HEK293 (cell line): ENCODE results near the gene GTF2A1L.
A peak's percentile ranks its signal among the peaks of the same experiment; 100 is the strongest.
"Not testable (repeated sequence)": the region's sequence is repeated elsewhere in the genome, so short reads cannot be mapped to it uniquely, and the experiment has no call there.

ENCODE experiments used
- CTCF ChIA-PET: fragments of 350-600 bp; formaldehyde crosslinking; extraction: SDS; loops from one replicate; lab custom pipeline; 2021; ENCODE audit warnings: antibody characterized with exemption; lab: Yijun Ruan, JAX
- POLR2A ChIA-PET: fragments of 300-600 bp; formaldehyde crosslinking; extraction: SDS; loops from one replicate; lab custom pipeline; 2020; ENCODE audit warnings: antibody characterized with exemption, inconsistent platforms; lab: Yijun Ruan, JAX
- H3K27ac ChIP-seq: fragments of 200-500 bp; sonication (Bioruptor generic); 2 replicates; pipeline ENCODE4 v1.5.1; 2014; ENCODE audit warnings: low read depth, low read length, control low read depth, inconsistent platforms; ENCODE audit errors: extremely low read depth
- H3K36me3 ChIP-seq, 2 experiments: fragments of 200-500 bp in 1 of 2; sonication (Bioruptor generic) in 1 of 2; 1 replicate in 1 of 2; 2 replicates in 1 of 2; pipeline ENCODE4 v1.5.1; 2014 to 2017; ENCODE audit warnings: inconsistent platforms in 2 of 2, low read length in 2 of 2; ENCODE audit not compliant: control insufficient read depth in 2 of 2, insufficient read depth in 1 of 2
- H3K4me1 ChIP-seq: fragments of 200-500 bp; sonication (Bioruptor generic); 2 replicates; pipeline ENCODE4 v1.5.1; 2014; ENCODE audit warnings: mild to moderate bottlenecking, low read length, inconsistent platforms; ENCODE audit not compliant: control insufficient read depth, insufficient read depth
- H3K4me3 ChIP-seq: 2 replicates; pipeline ENCODE4 v1.5.1; 2011; ENCODE audit warnings: low read depth, mild to moderate bottlenecking, control low read depth, low read length, moderate library complexity
- H3K9me3 ChIP-seq: fragments of 200-500 bp; sonication (Bioruptor generic); 2 replicates; pipeline ENCODE4 v1.5.1; 2014; ENCODE audit warnings: low read depth, low read length, inconsistent platforms; ENCODE audit not compliant: control insufficient read depth, insufficient read depth
- EGR2 ChIP-seq: fragments of 450-650 bp; formaldehyde crosslinking; IDR thresholded peaks from 2 replicates; pipeline ENCODE4 v1.5.1; 2016; ENCODE audit warnings: low read depth, missing biosample characterization, missing genetic modification characterization
- ELK4 ChIP-seq: IDR thresholded peaks from 2 replicates; pipeline ENCODE4 v1.6.1; 2011; ENCODE audit warnings: mild to moderate bottlenecking, low read depth, low read length, borderline replicate concordance
- KLF8 ChIP-seq: fragments of 450-650 bp; formaldehyde crosslinking; IDR thresholded peaks from 2 replicates; pipeline ENCODE4 v1.5.1; 2016; ENCODE audit warnings: missing biosample characterization, missing genetic modification characterization
- ZFHX2 ChIP-seq: fragments of 450-650 bp; formaldehyde crosslinking; conservative IDR thresholded peaks from 2 replicates; pipeline ENCODE4 v1.5.1; 2016; ENCODE audit warnings: missing biosample characterization, missing genetic modification characterization
- ZNF239 ChIP-seq: fragments of 450-650 bp; formaldehyde crosslinking; IDR thresholded peaks from 2 replicates; pipeline ENCODE4 v1.5.1; 2016; ENCODE audit warnings: missing biosample characterization, missing genetic modification characterization
- ZNF266 ChIP-seq: fragments of 450-650 bp; formaldehyde crosslinking; IDR thresholded peaks from 2 replicates; pipeline ENCODE4 v1.5.1; 2016; ENCODE audit warnings: missing biosample characterization, missing genetic modification characterization, low read depth
- ZNF416 ChIP-seq: fragments of 450-650 bp; formaldehyde crosslinking; IDR thresholded peaks from 2 replicates; pipeline ENCODE4 v1.5.1; 2016; ENCODE audit warnings: missing biosample characterization, missing genetic modification characterization
- ZNF664 ChIP-seq: fragments of 450-650 bp; formaldehyde crosslinking; IDR thresholded peaks from 2 replicates; pipeline ENCODE4 v1.5.1; 2016; ENCODE audit warnings: missing biosample characterization, missing genetic modification characterization
- ZNF707 ChIP-seq: fragments of 450-650 bp; formaldehyde crosslinking; IDR thresholded peaks from 2 replicates; pipeline ENCODE4 v1.5.1; 2016; ENCODE audit warnings: missing biosample characterization, missing genetic modification characterization
- ZNF837 ChIP-seq: fragments of 450-650 bp; formaldehyde crosslinking; IDR thresholded peaks from 2 replicates; pipeline ENCODE4 v1.5.1; 2016; ENCODE audit warnings: missing biosample characterization, missing genetic modification characterization
- ZXDB ChIP-seq: fragments of 450-650 bp; formaldehyde crosslinking; IDR thresholded peaks from 2 replicates; pipeline ENCODE4 v1.5.1; 2016; ENCODE audit warnings: missing biosample characterization, missing genetic modification characterization
- TF ChIP-seq, protein P1 (sequence below): fragments of 450-650 bp; formaldehyde crosslinking; IDR thresholded peaks from 2 replicates; pipeline ENCODE4 v1.5.1; 2016; ENCODE audit warnings: missing biosample characterization, missing genetic modification characterization
- TF ChIP-seq, protein P2 (sequence below): fragments of 450-650 bp; formaldehyde crosslinking; IDR thresholded peaks from 2 replicates; pipeline ENCODE4 v1.5.1; 2016; ENCODE audit warnings: missing biosample characterization, missing genetic modification characterization
- TF ChIP-seq, protein P3 (sequence below): fragments of 450-650 bp; formaldehyde crosslinking; IDR thresholded peaks from 2 replicates; pipeline ENCODE4 v1.5.1; 2016; ENCODE audit warnings: missing biosample characterization, missing genetic modification characterization
- TF ChIP-seq, protein P4 (sequence below): fragments of 450-650 bp; formaldehyde crosslinking; IDR thresholded peaks from 2 replicates; pipeline ENCODE4; 2016; ENCODE audit warnings: missing biosample characterization, missing genetic modification characterization

Gene GTF2A1L

DNA sequence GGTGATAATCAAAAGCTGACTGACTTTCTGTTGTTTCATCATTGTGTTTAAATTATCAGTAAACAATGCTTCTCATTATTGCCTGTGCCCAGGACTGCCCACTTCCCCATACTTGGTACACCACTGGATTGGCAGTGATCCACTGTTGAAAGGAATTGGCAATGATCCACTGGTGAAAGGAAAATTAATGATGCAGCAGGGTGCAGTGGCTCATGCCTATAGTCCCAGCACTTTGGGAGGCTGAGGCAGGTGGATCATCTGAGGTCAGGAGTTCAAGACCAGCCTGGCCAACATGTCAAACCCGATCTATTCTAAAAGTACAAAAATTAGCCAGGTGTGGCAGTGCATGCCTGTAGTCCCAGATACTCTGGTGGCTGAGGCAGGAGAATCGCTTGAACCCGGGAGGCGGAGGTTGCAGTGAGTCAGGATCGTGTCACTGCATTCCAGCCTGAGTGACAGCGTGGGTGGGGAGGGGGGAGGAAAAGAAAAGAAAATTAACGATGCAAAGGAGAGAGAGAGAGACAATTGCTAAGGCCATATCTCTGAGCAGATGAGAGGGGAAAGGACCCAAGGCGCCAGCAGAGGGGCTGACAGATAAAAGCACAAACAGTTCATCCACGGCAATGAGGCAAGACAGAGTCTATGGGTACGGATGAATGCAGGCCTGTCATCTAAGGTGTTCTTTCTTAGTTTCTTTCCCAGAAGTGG is 10.2 kb upstream of the GTF2A1L start:
- no peaks in the 10 kb centered on the region for H3K36me3 ChIP-seq
- no peaks in the 10 kb centered on the region for H3K9me3 ChIP-seq
- CTCF ChIA-PET = no interaction called here
- no peaks in the 10 kb centered on the region for H3K4me1 ChIP-seq
- no peak overlapping the region for H3K27ac ChIP-seq
- POLR2A ChIA-PET = no interaction called here
- no peak overlapping the region for H3K4me3 ChIP-seq
- TF ChIP-seq ZFHX2 (tag by site-specific recombination) (no peak), EGR2 (tag by site-specific recombination) (peak; percentile 22; the same call in 1 of the 2 replicates)

DNA sequence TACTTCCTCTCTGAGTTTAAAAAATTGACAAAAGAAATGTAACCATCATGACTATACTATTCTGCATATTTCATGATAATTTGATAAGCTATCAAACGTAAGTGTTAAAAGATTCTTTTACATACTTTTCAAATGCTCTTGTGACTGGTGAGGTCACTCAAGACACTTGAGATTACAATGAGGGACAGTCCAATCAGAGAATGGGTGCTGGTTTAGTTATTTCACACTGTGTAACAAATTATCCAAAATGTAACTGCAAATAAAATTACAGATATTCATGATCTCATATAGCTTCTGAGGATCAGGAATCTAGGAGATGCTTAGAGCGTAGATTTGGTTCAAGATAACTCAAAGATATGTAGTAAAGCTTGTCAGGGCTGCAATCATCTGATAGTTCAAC is 4.4 kb upstream of the GTF2A1L start:
- no peaks in the 10 kb centered on the region for H3K36me3 ChIP-seq
- H3K4me3 ChIP-seq = no peak overlapping the region
- TF ChIP-seq ZNF239 (tag by site-specific recombination) = no peak
- TF ChIP-seq, all 188 proteins: peak for 0
- H3K4me1 ChIP-seq = no peaks in the 10 kb centered on the region
- H3K27ac ChIP-seq = no peak overlapping the region
- POLR2A ChIA-PET = no interaction called here
- no peaks in the 10 kb centered on the region for H3K9me3 ChIP-seq
- CTCF ChIA-PET = interaction anchor here (0.6 kb wide), 1 partner anchor 1501 kb away, joined by 5 read pairs; no protein-coding TSS in a partner anchor

DNA sequence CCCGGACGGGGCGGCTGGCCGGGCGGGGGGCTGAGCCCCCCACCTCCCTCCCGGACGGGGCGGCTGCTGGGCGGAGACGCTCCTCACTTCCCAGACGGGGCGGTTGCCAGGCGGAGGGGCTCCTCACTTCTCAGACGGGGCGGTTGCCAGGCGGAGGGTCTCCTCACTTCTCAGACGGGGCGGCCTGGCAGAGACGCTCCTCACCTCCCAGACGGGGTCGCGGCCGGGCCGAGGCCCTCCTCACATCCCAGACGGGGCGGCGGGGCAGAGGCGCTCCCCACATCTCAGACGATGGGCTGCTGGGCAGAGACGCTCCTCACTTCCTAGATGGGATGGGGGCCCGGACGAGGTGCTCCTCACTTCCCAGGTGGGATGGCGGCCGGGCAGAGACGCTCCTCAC is 3.1 kb upstream of the GTF2A1L start:
- H3K27ac ChIP-seq, CTCF ChIA-PET, H3K4me3 ChIP-seq, POLR2A ChIA-PET, H3K36me3 ChIP-seq, H3K4me1 ChIP-seq, H3K9me3 ChIP-seq: not testable (repeated sequence)

- ChIA-PET CTCF (interaction anchor here (0.6 to 0.8 kb wide), 2 partner anchors 97 to 427 kb away, joined by 3 to 4 read pairs; no protein-coding TSS in a partner anchor), POLR2A (no interaction called here)
- TF ChIP-seq, protein P1, sequence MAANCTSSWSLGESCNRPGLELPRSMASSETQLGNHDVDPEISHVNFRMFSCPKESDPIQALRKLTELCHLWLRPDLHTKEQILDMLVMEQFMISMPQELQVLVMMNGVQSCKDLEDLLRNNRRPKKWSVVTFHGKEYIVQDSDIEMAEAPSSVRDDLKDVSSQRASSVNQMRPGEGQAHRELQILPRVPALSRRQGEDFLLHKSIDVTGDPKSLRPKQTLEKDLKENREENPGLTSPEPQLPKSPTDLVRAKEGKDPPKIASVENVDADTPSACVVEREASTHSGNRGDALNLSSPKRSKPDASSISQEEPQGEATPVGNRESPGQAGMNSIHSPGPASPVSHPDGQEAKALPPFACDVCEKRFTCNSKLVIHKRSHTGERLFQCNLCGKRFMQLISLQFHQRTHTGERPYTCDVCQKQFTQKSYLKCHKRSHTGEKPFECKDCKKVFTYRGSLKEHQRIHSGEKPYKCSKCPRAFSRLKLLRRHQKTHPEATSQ = no peak
- TF ChIP-seq ZNF416 (tag by site-specific recombination) = no peak
- TF ChIP-seq, protein P2, sequence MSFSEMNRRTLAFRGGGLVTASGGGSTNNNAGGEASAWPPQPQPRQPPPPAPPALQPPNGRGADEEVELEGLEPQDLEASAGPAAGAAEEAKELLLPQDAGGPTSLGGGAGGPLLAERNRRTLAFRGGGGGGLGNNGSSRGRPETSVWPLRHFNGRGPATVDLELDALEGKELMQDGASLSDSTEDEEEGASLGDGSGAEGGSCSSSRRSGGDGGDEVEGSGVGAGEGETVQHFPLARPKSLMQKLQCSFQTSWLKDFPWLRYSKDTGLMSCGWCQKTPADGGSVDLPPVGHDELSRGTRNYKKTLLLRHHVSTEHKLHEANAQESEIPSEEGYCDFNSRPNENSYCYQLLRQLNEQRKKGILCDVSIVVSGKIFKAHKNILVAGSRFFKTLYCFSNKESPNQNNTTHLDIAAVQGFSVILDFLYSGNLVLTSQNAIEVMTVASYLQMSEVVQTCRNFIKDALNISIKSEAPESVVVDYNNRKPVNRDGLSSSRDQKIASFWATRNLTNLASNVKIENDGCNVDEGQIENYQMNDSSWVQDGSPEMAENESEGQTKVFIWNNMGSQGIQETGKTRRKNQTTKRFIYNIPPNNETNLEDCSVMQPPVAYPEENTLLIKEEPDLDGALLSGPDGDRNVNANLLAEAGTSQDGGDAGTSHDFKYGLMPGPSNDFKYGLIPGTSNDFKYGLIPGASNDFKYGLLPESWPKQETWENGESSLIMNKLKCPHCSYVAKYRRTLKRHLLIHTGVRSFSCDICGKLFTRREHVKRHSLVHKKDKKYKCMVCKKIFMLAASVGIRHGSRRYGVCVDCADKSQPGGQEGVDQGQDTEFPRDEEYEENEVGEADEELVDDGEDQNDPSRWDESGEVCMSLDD (tag by site-specific recombination) = no peak
- no peak for TF ChIP-seq ZNF837 (tag by site-specific recombination)
- no peak for TF ChIP-seq ELK4
- TF ChIP-seq, protein P3, sequence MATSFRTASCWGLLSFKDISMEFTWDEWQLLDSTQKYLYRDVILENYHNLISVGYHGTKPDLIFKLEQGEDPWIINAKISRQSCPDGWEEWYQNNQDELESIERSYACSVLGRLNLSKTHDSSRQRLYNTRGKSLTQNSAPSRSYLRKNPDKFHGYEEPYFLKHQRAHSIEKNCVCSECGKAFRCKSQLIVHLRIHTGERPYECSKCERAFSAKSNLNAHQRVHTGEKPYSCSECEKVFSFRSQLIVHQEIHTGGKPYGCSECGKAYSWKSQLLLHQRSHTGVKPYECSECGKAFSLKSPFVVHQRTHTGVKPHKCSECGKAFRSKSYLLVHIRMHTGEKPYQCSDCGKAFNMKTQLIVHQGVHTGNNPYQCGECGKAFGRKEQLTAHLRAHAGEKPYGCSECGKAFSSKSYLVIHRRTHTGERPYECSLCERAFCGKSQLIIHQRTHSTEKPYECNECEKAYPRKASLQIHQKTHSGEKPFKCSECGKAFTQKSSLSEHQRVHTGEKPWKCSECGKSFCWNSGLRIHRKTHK = no peak
- TF ChIP-seq ZNF266 (tag by site-specific recombination) = no peak
- TF ChIP-seq ZNF664 = no peak
- TF ChIP-seq KLF8 (tag by site-specific recombination) = no peak
- TF ChIP-seq, protein P4, sequence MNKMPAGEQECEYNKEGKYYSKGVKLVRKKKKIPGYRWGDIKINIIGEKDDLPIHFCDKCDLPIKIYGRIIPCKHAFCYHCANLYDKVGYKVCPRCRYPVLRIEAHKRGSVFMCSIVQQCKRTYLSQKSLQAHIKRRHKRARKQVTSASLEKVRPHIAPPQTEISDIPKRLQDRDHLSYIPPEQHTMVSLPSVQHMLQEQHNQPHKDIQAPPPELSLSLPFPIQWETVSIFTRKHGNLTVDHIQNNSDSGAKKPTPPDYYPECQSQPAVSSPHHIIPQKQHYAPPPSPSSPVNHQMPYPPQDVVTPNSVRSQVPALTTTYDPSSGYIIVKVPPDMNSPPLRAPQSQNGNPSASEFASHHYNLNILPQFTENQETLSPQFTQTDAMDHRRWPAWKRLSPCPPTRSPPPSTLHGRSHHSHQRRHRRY = no peak
- no peak for TF ChIP-seq ZXDB (tag by site-specific recombination)
- TF ChIP-seq ZNF707 (tag by site-specific recombination) = no peak
- TF ChIP-seq, all 188 proteins: peak for 0
- no peak overlapping the region for H3K4me3 ChIP-seq
- no peaks in the 10 kb centered on the region for H3K36me3 ChIP-seq
- no peaks in the 10 kb centered on the region for H3K9me3 ChIP-seq
- H3K4me1 ChIP-seq = no peaks in the 10 kb centered on the region
- no peak overlapping the region for H3K27ac ChIP-seq
Measured at GRCh38 chr2:48619526-48619925, 1.9 kb downstream of the GTF2A1L start.
